H1 (cell line): Measurements from ENCODE around the gene DGKA. TPM values are rescaled to one million over a fixed set of nuclear protein-coding genes. Genes with fewer than 3 reads are reported as not detected.
A peak's percentile ranks its signal among the peaks of the same experiment; 100 is the strongest.

Source experiments
- ASH2L ChIP-seq: fragments of 200-600, 300-600 bp; sonication (generic); IDR thresholded peaks from one replicate; pipeline ENCODE4 v1.7.1; 2017; ENCODE audit warnings: low read length
- CHD1 ChIP-seq: IDR thresholded peaks from 2 replicates; pipeline ENCODE4 v1.6.1; 2012; ENCODE audit warnings: low read depth, low read length, improper control_type of control experiment
- EP300 ChIP-seq, 2 experiments: IDR thresholded peaks; 1 replicate in 1 of 2; 2 replicates in 1 of 2; pipeline ENCODE4 v1.6.1; 2011 to 2012; ENCODE audit warnings: low read depth in 2 of 2, low read length in 2 of 2, mild to moderate bottlenecking in 2 of 2, borderline replicate concordance in 1 of 2, inconsistent platforms in 1 of 2, moderate library complexity in 1 of 2
- GTF2F1 ChIP-seq: IDR thresholded peaks from 2 replicates; pipeline ENCODE4 v1.6.1; 2012; ENCODE audit warnings: low read depth, low read length, improper control_type of control experiment, borderline replicate concordance
- HDAC2 ChIP-seq, 2 experiments: fragments of 300-600 bp in 1 of 2; sonication (generic) in 1 of 2; IDR thresholded peaks; 2 replicates each; pipeline ENCODE4 v1.6.1; 2011 to 2012; ENCODE audit warnings: low read depth in 2 of 2, low read length in 2 of 2, mild to moderate bottlenecking in 2 of 2, moderate library complexity in 2 of 2, borderline replicate concordance in 1 of 2, inconsistent platforms in 1 of 2
- HDAC6 ChIP-seq: IDR thresholded peaks from one replicate; pipeline ENCODE4 v1.7.1; 2012; ENCODE audit warnings: low read depth, mild to moderate bottlenecking, inconsistent platforms, low read length, moderate library complexity
- JUND ChIP-seq: IDR thresholded peaks from 2 replicates; pipeline ENCODE4 v1.6.1; 2011; ENCODE audit warnings: mild to moderate bottlenecking, improper control_type of control experiment, low read length
- KDM4A ChIP-seq: IDR thresholded peaks from one replicate; pipeline ENCODE4 v1.7.1; 2012; ENCODE audit warnings: low read depth, mild to moderate bottlenecking, moderate library complexity, low read length, inconsistent platforms; ENCODE audit not compliant: severe bottlenecking
- MAFK ChIP-seq: IDR thresholded peaks from 2 replicates; pipeline ENCODE4 v1.6.1; 2012; ENCODE audit warnings: low read depth, mild to moderate bottlenecking, improper control_type of control experiment, low read length
- NANOG ChIP-seq: IDR thresholded peaks from 2 replicates; pipeline ENCODE4 v1.6.1; 2011; ENCODE audit warnings: low read length, low read depth, mild to moderate bottlenecking, inconsistent platforms; ENCODE audit not compliant: insufficient read depth, poor library complexity, severe bottlenecking
- RAD21 ChIP-seq, 2 experiments: IDR thresholded peaks in 1 of 2; conservative IDR thresholded peaks in 1 of 2; 2 replicates each; pipeline ENCODE4 v1.6.1; 2011; ENCODE audit warnings: low read depth in 2 of 2, low read length in 2 of 2, improper control_type of control experiment in 1 of 2, inconsistent platforms in 1 of 2, mild to moderate bottlenecking in 1 of 2, moderate library complexity in 1 of 2
- RBBP5 ChIP-seq: IDR thresholded peaks from 2 replicates; pipeline ENCODE4 v1.7.1; 2012; ENCODE audit warnings: low read depth, mild to moderate bottlenecking, inconsistent platforms, low read length, moderate library complexity, borderline replicate concordance
- RXRA ChIP-seq: IDR thresholded peaks from 2 replicates; pipeline ENCODE4 v1.6.1; 2011; ENCODE audit warnings: low read depth, mild to moderate bottlenecking, low read length, moderate library complexity; ENCODE audit not compliant: insufficient read depth
- SIRT6 ChIP-seq: IDR thresholded peaks from one replicate; pipeline ENCODE4 v1.7.1; 2012; ENCODE audit warnings: low read length, inconsistent platforms
- SP1 ChIP-seq: IDR thresholded peaks from 2 replicates; pipeline ENCODE4 v1.6.1; 2011; ENCODE audit warnings: low read depth, low read length
- TCF12 ChIP-seq: IDR thresholded peaks from 2 replicates; pipeline ENCODE4 v1.6.1; 2011; ENCODE audit warnings: low read depth, mild to moderate bottlenecking, low read length
- YY1 ChIP-seq: IDR thresholded peaks from 2 replicates; pipeline ENCODE4 v1.6.1; 2011; ENCODE audit warnings: low read depth, mild to moderate bottlenecking, low read length
- ZNF274 ChIP-seq: IDR thresholded peaks from 2 replicates; pipeline ENCODE4 v1.7.0; 2012; ENCODE audit warnings: low read length, borderline replicate concordance; ENCODE audit errors: extremely low read depth
- polyA plus RNA-seq, 7 experiments: library from polyadenylated mRNA; depleted of rRNA in 3 of 7; stranded (reverse) in 5 of 7; unstranded in 2 of 7; fragments of >200 nt in 5 of 7; fragments of 200-250 nt in 2 of 7; gene quantifications; 1 replicate in 5 of 7; 2 replicates in 1 of 7; 4 replicates in 1 of 7; pipeline versions ENCODE4 v1.2.1 to v1.2.3, GENCODE V29; 2011 to 2013; ENCODE audit warnings: missing spikeins in 2 of 7, mixed read lengths in 2 of 7
- total RNA-seq: library from RNA; stranded (reverse); fragmentation: NEBNext Ultra II Directional; extraction: Animal tissue kit (Norgen Biotek cat#: 25700); gene quantifications from 2 replicates; pipeline ENCODE4 v1.2.1, GENCODE V29; 2021
- TF ChIP-seq, protein P1 (sequence below), 3 experiments: IDR thresholded peaks; 1 replicate in 2 of 3; 2 replicates in 1 of 3; pipeline versions ENCODE4 v1.5.1 to v1.6.1; 2011; ENCODE audit warnings: low read length in 3 of 3, mild to moderate bottlenecking in 3 of 3, inconsistent platforms in 2 of 3, low read depth in 1 of 3, moderate library complexity in 1 of 3; ENCODE audit not compliant: insufficient read depth in 1 of 3; ENCODE audit errors: control extremely low read depth in 1 of 3
- TF ChIP-seq, protein P2 (sequence below): IDR thresholded peaks from 2 replicates; pipeline ENCODE4 v1.6.1; 2011; ENCODE audit warnings: low read depth, mild to moderate bottlenecking, low read length; ENCODE audit not compliant: insufficient read depth

DGKA gene
- total and polyA plus RNA-seq, 2 of the 8 experiments (the other 6 are each of a cell fraction or from before 2014, with no cell fraction given), result 15.9 to 18.0 TPM

DNA sequence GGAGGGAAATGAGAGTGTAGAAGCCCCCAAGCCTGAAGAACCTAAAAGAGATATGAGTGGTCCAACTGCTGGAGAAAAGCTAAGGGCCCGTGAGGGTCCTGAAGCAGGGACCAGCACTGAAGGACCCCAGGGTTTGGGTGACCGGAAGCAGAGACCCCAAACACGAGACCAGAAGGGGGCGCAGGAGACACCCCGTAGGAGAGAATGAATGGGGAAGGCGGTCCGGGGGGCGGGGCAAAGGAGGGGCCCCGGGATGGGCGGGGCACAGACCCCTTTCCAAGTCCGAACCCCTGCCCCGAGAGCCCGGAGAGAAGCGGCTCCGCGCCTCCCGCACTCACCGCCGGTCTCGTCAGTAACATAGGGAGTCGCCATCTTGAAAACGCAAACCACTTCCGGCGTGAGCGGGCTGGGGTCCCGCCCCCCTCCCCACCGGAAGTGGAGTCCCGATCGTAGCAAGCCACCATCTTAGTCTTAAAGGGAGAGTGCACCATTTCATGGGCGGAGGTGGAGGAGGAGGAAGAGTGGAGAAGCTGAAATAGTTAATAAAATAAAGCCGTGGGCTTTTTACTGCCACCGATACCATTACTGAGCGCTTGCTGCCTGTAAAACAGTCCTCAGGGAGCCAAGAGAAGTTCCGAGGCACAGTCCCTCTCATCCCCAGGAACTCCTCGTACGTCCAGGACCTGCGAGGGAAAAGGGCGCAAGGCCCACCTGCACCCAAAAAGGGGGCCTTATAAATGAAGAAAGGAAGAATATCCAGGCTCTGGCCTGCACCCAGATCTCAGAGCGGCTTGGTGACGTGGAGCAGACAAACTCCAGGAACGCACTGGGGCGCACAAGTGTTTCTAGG is 4.0 kb upstream of the DGKA start (continued):
- TF ChIP-seq EP300 (IDR thresholded peaks at IDR 0.05; ENCODE audit: borderline replicate concordance in 1 of 2, low read depth in 2 of 2, low read length in 2 of 2) (no peak), SP1 (no peak), TCF12 (no peak), ASH2L (peak; percentile 88), SIRT6 (no peak), CHD1 (no peak), MAFK (no peak), RXRA (no peak), YY1 (peak; percentile 97), RAD21 (IDR thresholded peaks at IDR 0.05 in 1 of 2, conservative IDR thresholded peaks at IDR 0.05 in 1 of 2; ENCODE audit: low read depth in 2 of 2, low read length in 2 of 2) (peak; percentile 23 to 35; a peak in 3 of 4 replicates), GTF2F1 (no peak), JUND (no peak), KDM4A (no peak), RBBP5 (no peak; the same call in 1 of the 2 replicates), HDAC6 (no peak), NANOG (no peak), ZNF274 (no peak), HDAC2 (IDR thresholded peaks at IDR 0.05; ENCODE audit: borderline replicate concordance in 1 of 2, low read depth in 2 of 2, low read length in 2 of 2) (no peak)
- TF ChIP-seq, protein P1, sequence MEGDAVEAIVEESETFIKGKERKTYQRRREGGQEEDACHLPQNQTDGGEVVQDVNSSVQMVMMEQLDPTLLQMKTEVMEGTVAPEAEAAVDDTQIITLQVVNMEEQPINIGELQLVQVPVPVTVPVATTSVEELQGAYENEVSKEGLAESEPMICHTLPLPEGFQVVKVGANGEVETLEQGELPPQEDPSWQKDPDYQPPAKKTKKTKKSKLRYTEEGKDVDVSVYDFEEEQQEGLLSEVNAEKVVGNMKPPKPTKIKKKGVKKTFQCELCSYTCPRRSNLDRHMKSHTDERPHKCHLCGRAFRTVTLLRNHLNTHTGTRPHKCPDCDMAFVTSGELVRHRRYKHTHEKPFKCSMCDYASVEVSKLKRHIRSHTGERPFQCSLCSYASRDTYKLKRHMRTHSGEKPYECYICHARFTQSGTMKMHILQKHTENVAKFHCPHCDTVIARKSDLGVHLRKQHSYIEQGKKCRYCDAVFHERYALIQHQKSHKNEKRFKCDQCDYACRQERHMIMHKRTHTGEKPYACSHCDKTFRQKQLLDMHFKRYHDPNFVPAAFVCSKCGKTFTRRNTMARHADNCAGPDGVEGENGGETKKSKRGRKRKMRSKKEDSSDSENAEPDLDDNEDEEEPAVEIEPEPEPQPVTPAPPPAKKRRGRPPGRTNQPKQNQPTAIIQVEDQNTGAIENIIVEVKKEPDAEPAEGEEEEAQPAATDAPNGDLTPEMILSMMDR (IDR thresholded peaks at IDR 0.05; ENCODE audit: control extremely low read depth in 1 of 3, insufficient read depth in 1 of 3, low read depth in 1 of 3, low read length in 3 of 3), result peak; percentile 51 to 66 (median 59)
- TF ChIP-seq, protein P2, sequence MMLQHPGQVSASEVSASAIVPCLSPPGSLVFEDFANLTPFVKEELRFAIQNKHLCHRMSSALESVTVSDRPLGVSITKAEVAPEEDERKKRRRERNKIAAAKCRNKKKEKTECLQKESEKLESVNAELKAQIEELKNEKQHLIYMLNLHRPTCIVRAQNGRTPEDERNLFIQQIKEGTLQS, result no peak
